NCI-H146 treated with DMSO at 0.1 percent for 48 hours (cell line): Measurements from ENCODE around the gene MARCHF11.

Experiments used
- DNase-seq: peaks from one replicate; lab custom pipeline; 2025; ENCODE audit not compliant: unreplicated experiment; lab: John Stamatoyannopoulos, UW

Gene MARCHF11

GRCh38 chr5:16179511-16179935 is at the start of gene MARCHF11:
Gene MARCHF11, minus strand, starts transcription at chr5:16179791. Its CDS starts 216 bp downstream, at chr5:16179575.
- peak; percentile 8 for DNase-seq

GRCh38 chr5:16225927-16226326 is 46.3 kb upstream of the MARCHF11 start:
- DNase-seq: no peak

GRCh38 chr5:16192311-16192710 is 12.7 kb upstream of the MARCHF11 start:
- no peak for DNase-seq

GRCh38 chr5:16180789-16181082 is 1.1 kb upstream of the MARCHF11 start:
- no peak for DNase-seq

- no peak for DNase-seq
Measured at GRCh38 chr5:16179936-16180788, 571 bp upstream of the MARCHF11 start.

- DNase-seq: peak; percentile 32
Measured at GRCh38 chr5:16178745-16179372, 732 bp downstream of the MARCHF11 start.

GRCh38 chr5:16169550-16169949 is 10.0 kb downstream of the MARCHF11 start:
- DNase-seq: no peak

GRCh38 chr5:16160706-16161105 is 18.9 kb downstream of the MARCHF11 start:
- DNase-seq: peak; percentile 59

- no peak for DNase-seq
Measured at GRCh38 chr5:16159636-16160035, 20.0 kb downstream of the MARCHF11 start.

GRCh38 chr5:16156152-16156551 is 23.4 kb downstream of the MARCHF11 start:
- DNase-seq: no peak

GRCh38 chr5:16152601-16153568 is 26.7 kb downstream of the MARCHF11 start:
- no peak for DNase-seq

GRCh38 chr5:16149621-16150020 is 30.0 kb downstream of the MARCHF11 start:
- no peak for DNase-seq

- DNase-seq: no peak
Measured at GRCh38 chr5:16147179-16147900, 32.3 kb downstream of the MARCHF11 start.

GRCh38 chr5:16144416-16144815 is 35.2 kb downstream of the MARCHF11 start:
- DNase-seq: no peak

GRCh38 chr5:16143361-16144049 is 36.1 kb downstream of the MARCHF11 start:
- DNase-seq: no peak

GRCh38 chr5:16140944-16141343 is 38.6 kb downstream of the MARCHF11 start:
- no peak for DNase-seq

GRCh38 chr5:16140417-16140816 is 39.2 kb downstream of the MARCHF11 start:
- no peak for DNase-seq

GRCh38 chr5:16137177-16137576 is 42.4 kb downstream of the MARCHF11 start:
- no peak for DNase-seq

- DNase-seq: no peak
Measured at GRCh38 chr5:16135506-16135905, 44.1 kb downstream of the MARCHF11 start.

- no peak for DNase-seq
Measured at GRCh38 chr5:16135003-16135402, 44.6 kb downstream of the MARCHF11 start.
